SK-N-SH (cell line): ENCODE data around the gene GOPC.

Experiments used
- CTCF ChIP-seq: fragments of 200-600 bp; sonication (generic); IDR thresholded peaks from 2 replicates; pipeline ENCODE4 v1.6.1; 2017; ENCODE audit warnings: antibody characterized with exemption, mild to moderate bottlenecking, moderate library complexity
- EP300 ChIP-seq, 2 experiments: IDR thresholded peaks; 2 replicates each; pipeline versions ENCODE4 v1.4.0 to v1.6.1; 2012; ENCODE audit warnings: borderline replicate concordance in 1 of 2, low read depth in 1 of 2, low read length in 1 of 2
- EZH2phosphoT487 ChIP-seq: fragments of 200-600 bp; sonication (generic); IDR thresholded peaks from 2 replicates; pipeline ENCODE4 v1.6.1; 2017; ENCODE audit warnings: low read depth, mixed run types, mild to moderate bottlenecking, antibody characterized with exemption, moderate library complexity, borderline replicate concordance
- GABPA ChIP-seq: IDR thresholded peaks from 2 replicates; pipeline ENCODE4 v1.4.0; 2012; ENCODE audit warnings: low read depth, mild to moderate bottlenecking
- JUND ChIP-seq: IDR thresholded peaks from 2 replicates; pipeline ENCODE4 v1.4.0; 2012
- MAX ChIP-seq: IDR thresholded peaks from 2 replicates; pipeline ENCODE4 v1.4.0; 2012; ENCODE audit warnings: low read depth
- NRF1 ChIP-seq: IDR thresholded peaks from 2 replicates; pipeline ENCODE4 v1.6.1; 2012; ENCODE audit warnings: low read depth, mild to moderate bottlenecking, low read length
- REST ChIP-seq: IDR thresholded peaks from 2 replicates; pipeline ENCODE4 v1.6.1; 2012; ENCODE audit warnings: mild to moderate bottlenecking, low read depth, low read length, moderate library complexity
- RFX5 ChIP-seq: IDR thresholded peaks from 2 replicates; pipeline ENCODE4 v1.6.1; 2012; ENCODE audit warnings: mild to moderate bottlenecking, improper control_type of control experiment, low read length
- TEAD4 ChIP-seq: IDR thresholded peaks from 2 replicates; pipeline ENCODE4 v1.4.0; 2012; ENCODE audit warnings: mild to moderate bottlenecking, borderline replicate concordance; ENCODE audit not compliant: insufficient read depth
- USF1 ChIP-seq: IDR thresholded peaks from 2 replicates; pipeline ENCODE4 v1.4.0; 2012; ENCODE audit warnings: low read depth, borderline replicate concordance
- YY1 ChIP-seq: IDR thresholded peaks from 2 replicates; pipeline ENCODE4 v1.4.0; 2012; ENCODE audit warnings: low read depth, mild to moderate bottlenecking
- ZBTB33 ChIP-seq: IDR thresholded peaks from 2 replicates; pipeline ENCODE4 v1.4.0; 2012; ENCODE audit warnings: low read depth, borderline replicate concordance

GRCh38 chr6:117624869-117625481, 22.7 kb upstream of the GOPC start:
- no peak for TF ChIP-seq NRF1
- no peak for TF ChIP-seq USF1
- no peak for TF ChIP-seq EZH2phosphoT487
- no peak for TF ChIP-seq GABPA
- TF ChIP-seq JUND: no peak
- TF ChIP-seq CTCF: no peak
- no peak for TF ChIP-seq YY1
- no peak for TF ChIP-seq EP300 (IDR thresholded peaks at IDR 0.05; ENCODE audit: borderline replicate concordance in 1 of 2, low read depth in 1 of 2, low read length in 1 of 2)
- TF ChIP-seq ZBTB33: no peak
- no peak for TF ChIP-seq RFX5
- no peak for TF ChIP-seq MAX
- no peak for TF ChIP-seq REST
- no peak for TF ChIP-seq TEAD4
